Thoracic aorta (tissue), 2 donors: ENCODE measurements around the gene SRC. TPM values are rescaled to one million over a fixed set of nuclear protein-coding genes. Genes with fewer than 3 reads are reported as not detected.

Experiments
- ATAC-seq: fragments of 150-250 bp; one replicate; pipeline ENCODE4 v1.8.0; 2017; ENCODE audit warnings: low read depth; ENCODE audit not compliant: insufficient number of reproducible peaks, low FRiP score
- DNase-seq: peaks from one replicate; pipeline ENCODE4 v3.0.0-alpha.2; 2020; ENCODE audit warnings: low spot score
- H3K27ac ChIP-seq, 2 donors: fragments of 200-600 bp; sonication (generic); 1 replicate in 1 of 2; 2 replicates in 1 of 2; pipeline ENCODE4 v1.5.1; 2016; ENCODE audit warnings: mild to moderate bottlenecking in 2 of 2, moderate library complexity in 2 of 2
- H3K27me3 ChIP-seq: fragments of 200-600 bp; sonication (generic); replicated peaks from 2 replicates; pipeline ENCODE4 v1.6.0; 2016; ENCODE audit warnings: mild to moderate bottlenecking; ENCODE audit not compliant: insufficient read depth
- H3K36me3 ChIP-seq: fragments of 200-600 bp; sonication (generic); one replicate; pipeline ENCODE4 v1.5.1; 2016
- H3K4me1 ChIP-seq, 2 donors: fragments of 200-600 bp; sonication (generic); 1 replicate in 1 of 2; 2 replicates in 1 of 2; pipeline versions ENCODE4 v1.5.1 to v1.6.0; 2016; ENCODE audit warnings: low read depth in 2 of 2, mild to moderate bottlenecking in 1 of 2; ENCODE audit not compliant: control insufficient read depth in 1 of 2
- H3K4me3 ChIP-seq: fragments of 200-600 bp; sonication (generic); 2 replicates; pipeline ENCODE4 v1.5.1; 2016; ENCODE audit warnings: mild to moderate bottlenecking
- H3K9me3 ChIP-seq: fragments of 200-600 bp; sonication (generic); 2 replicates; pipeline ENCODE4 v1.5.1; 2016
- CTCF ChIP-seq: fragments of 200-600 bp; sonication (generic); IDR thresholded peaks from one replicate; pipeline ENCODE4 v1.5.1; 2019; ENCODE audit warnings: antibody characterized with exemption
- total RNA-seq, 2 donors: library from RNA; depleted of rRNA; stranded (reverse); fragments of >200 nt; gene quantifications; one replicate each; pipeline versions ENCODE4 v1.1.0 to v1.2.3, GENCODE V29; 2016

Gene SRC
- total RNA-seq, 2 donors from 2014 or later: 80.3 to 89.0 TPM

- DNase-seq: peak; percentile 60
These were observed 10.4 kb downstream of the SRC start for GRCh38 chr20:37356387-37356786.

GRCh38 chr20:37356961-37357371 lies 11.0 kb downstream of the SRC start:
- TF ChIP-seq CTCF: no peak
- DNase-seq: no peak
- Histone ChIP-seq H3K27ac (peak overlapping the region; percentile 75 to 77), H3K27me3 (no peaks in the 10 kb centered on the region), H3K4me1 (peaks cover 41 to 90% of the 10 kb centered on the region in 2 donors), H3K36me3 (no peaks in the 10 kb centered on the region), H3K9me3 (no peaks in the 10 kb centered on the region), H3K4me3 (peak overlapping the region; percentile 37)
- no peak for ATAC-seq

More at GRCh38 chr20:37356387-37356786, 10.4 kb downstream of the SRC start:
- Histone ChIP-seq H3K36me3 (no peaks in the 10 kb centered on the region), H3K27me3 (no peaks in the 10 kb centered on the region), H3K9me3 (no peaks in the 10 kb centered on the region), H3K4me3 (peak overlapping the region; percentile 37), H3K27ac (peak overlapping the region; percentile 75 to 77), H3K4me1 (peaks cover 41 to 86% of the 10 kb centered on the region in 2 donors)
- peak; percentile 32 for ATAC-seq
- no peak for TF ChIP-seq CTCF

- H3K4me1 ChIP-seq: peaks cover 41 to 82% of the 10 kb centered on the region in 2 donors
- H3K36me3 ChIP-seq: no peaks in the 10 kb centered on the region
- ATAC-seq (no peak), DNase-seq (no peak)
- peak overlapping the region; percentile 75 to 77 for H3K27ac ChIP-seq
- no peaks in the 10 kb centered on the region for H3K27me3 ChIP-seq
- TF ChIP-seq CTCF: no peak
- H3K4me3 ChIP-seq: peak overlapping the region; percentile 49
- no peaks in the 10 kb centered on the region for H3K9me3 ChIP-seq
These were observed 11.8 kb downstream of the SRC start for GRCh38 chr20:37357481-37358365.

GRCh38 chr20:37358366-37359150 lies 12.6 kb downstream of the SRC start:
- no peak for ATAC-seq
- Histone ChIP-seq H3K36me3 (no peaks in the 10 kb centered on the region), H3K9me3 (no peaks in the 10 kb centered on the region), H3K27me3 (no peaks in the 10 kb centered on the region), H3K27ac (peak overlapping the region; percentile 75 to 77), H3K4me3 (peak overlapping the region; percentile 49), H3K4me1 (peaks cover 41 to 81% of the 10 kb centered on the region in 2 donors)
- no peak for TF ChIP-seq CTCF
- no peak for DNase-seq

- Histone ChIP-seq H3K36me3 (no peaks in the 10 kb centered on the region), H3K9me3 (no peaks in the 10 kb centered on the region), H3K27ac (peak overlapping the region; percentile 45 to 77), H3K4me3 (no peak overlapping the region), H3K27me3 (no peaks in the 10 kb centered on the region), H3K4me1 (peaks cover 41 to 73% of the 10 kb centered on the region in 2 donors)
- TF ChIP-seq CTCF: no peak
- DNase-seq (no peak), ATAC-seq (no peak)
These were observed 13.4 kb downstream of the SRC start for GRCh38 chr20:37359331-37359730.
